HL-60 (cell line): ENCODE results near the gene PTPN13.

Source experiments
- POLR2AphosphoS5 ChIP-seq: IDR thresholded peaks from 2 replicates; pipeline ENCODE4 v1.6.1; 2012; ENCODE audit warnings: low read depth
- TF ChIP-seq, protein P1 (sequence below): IDR thresholded peaks from one replicate; pipeline ENCODE4 v1.5.1; 2011; ENCODE audit warnings: low read length, control low read depth, inconsistent platforms; ENCODE audit not compliant: insufficient read depth
- TF ChIP-seq, protein P2 (sequence below): IDR thresholded peaks from 2 replicates; pipeline ENCODE4 v1.6.1; 2012; ENCODE audit warnings: low read depth; ENCODE audit not compliant: insufficient replicate concordance

DNA sequence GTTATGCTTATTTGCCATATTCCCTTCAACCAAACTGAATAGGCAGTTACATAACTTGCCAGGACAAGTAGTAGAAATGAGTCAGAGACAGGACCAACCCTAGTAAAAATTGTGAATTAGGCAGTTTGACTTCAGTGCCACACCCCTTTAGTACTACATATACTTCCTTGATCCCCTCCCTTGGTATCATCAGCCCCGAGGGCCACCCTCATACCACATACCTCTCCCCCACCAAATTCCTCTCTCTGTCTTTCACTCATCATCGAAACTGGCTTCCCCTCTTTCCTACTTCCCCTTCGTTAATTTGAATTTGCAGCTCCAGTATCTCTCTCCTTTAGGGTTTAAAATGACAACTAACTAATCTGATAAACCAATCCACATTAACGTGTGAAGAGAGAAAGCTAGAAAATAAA lies 7.9 kb upstream of the PTPN13 start:
- TF ChIP-seq, protein P1, sequence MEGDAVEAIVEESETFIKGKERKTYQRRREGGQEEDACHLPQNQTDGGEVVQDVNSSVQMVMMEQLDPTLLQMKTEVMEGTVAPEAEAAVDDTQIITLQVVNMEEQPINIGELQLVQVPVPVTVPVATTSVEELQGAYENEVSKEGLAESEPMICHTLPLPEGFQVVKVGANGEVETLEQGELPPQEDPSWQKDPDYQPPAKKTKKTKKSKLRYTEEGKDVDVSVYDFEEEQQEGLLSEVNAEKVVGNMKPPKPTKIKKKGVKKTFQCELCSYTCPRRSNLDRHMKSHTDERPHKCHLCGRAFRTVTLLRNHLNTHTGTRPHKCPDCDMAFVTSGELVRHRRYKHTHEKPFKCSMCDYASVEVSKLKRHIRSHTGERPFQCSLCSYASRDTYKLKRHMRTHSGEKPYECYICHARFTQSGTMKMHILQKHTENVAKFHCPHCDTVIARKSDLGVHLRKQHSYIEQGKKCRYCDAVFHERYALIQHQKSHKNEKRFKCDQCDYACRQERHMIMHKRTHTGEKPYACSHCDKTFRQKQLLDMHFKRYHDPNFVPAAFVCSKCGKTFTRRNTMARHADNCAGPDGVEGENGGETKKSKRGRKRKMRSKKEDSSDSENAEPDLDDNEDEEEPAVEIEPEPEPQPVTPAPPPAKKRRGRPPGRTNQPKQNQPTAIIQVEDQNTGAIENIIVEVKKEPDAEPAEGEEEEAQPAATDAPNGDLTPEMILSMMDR: no peak
- TF ChIP-seq, protein P2, sequence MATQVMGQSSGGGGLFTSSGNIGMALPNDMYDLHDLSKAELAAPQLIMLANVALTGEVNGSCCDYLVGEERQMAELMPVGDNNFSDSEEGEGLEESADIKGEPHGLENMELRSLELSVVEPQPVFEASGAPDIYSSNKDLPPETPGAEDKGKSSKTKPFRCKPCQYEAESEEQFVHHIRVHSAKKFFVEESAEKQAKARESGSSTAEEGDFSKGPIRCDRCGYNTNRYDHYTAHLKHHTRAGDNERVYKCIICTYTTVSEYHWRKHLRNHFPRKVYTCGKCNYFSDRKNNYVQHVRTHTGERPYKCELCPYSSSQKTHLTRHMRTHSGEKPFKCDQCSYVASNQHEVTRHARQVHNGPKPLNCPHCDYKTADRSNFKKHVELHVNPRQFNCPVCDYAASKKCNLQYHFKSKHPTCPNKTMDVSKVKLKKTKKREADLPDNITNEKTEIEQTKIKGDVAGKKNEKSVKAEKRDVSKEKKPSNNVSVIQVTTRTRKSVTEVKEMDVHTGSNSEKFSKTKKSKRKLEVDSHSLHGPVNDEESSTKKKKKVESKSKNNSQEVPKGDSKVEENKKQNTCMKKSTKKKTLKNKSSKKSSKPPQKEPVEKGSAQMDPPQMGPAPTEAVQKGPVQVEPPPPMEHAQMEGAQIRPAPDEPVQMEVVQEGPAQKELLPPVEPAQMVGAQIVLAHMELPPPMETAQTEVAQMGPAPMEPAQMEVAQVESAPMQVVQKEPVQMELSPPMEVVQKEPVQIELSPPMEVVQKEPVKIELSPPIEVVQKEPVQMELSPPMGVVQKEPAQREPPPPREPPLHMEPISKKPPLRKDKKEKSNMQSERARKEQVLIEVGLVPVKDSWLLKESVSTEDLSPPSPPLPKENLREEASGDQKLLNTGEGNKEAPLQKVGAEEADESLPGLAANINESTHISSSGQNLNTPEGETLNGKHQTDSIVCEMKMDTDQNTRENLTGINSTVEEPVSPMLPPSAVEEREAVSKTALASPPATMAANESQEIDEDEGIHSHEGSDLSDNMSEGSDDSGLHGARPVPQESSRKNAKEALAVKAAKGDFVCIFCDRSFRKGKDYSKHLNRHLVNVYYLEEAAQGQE: no peak
- TF ChIP-seq POLR2AphosphoS5: no peak
